Erythroblast (primary cell): ENCODE data around the gene TBC1D8.
"Not testable (repeated sequence)": the region's sequence is repeated elsewhere in the genome, so short reads cannot be mapped to it uniquely, and the experiment has no call there.

Experiments
- DNase-seq, 2 experiments: peaks; one replicate each; lab custom pipeline; 2025; lab: John Stamatoyannopoulos, UW
- GATA1 ChIP-seq: IDR thresholded peaks from 2 replicates; pipeline ENCODE4 v1.6.1; 2011; ENCODE audit warnings: low read depth, mild to moderate bottlenecking, control low read depth, low read length, moderate library complexity
- POLR2A ChIP-seq: IDR thresholded peaks from 2 replicates; pipeline ENCODE4 v1.6.1; 2011; ENCODE audit warnings: mild to moderate bottlenecking, low read length

Gene TBC1D8

DNA sequence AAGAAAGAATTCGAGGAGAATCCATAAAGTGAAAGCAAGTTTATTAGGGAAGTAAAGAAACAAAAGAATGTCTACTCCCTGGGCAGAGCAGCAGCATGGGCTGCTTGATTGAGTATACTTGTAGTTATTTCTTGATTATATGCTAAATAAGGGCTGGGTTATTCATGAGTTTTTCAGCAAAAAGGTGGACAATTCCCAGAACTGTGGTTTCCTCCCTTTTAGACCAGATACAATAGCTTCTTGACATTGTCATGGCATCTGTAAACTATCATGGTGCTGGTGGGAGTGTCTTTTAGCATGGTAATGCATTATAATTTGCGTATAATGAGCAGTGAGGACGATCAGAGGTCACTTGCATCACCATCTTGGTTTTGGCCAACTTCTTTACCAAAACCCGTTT lies 25.6 kb upstream of the TBC1D8 start:
- no peak for DNase-seq
- TF ChIP-seq GATA1 (no peak), POLR2A (no peak)

DNA sequence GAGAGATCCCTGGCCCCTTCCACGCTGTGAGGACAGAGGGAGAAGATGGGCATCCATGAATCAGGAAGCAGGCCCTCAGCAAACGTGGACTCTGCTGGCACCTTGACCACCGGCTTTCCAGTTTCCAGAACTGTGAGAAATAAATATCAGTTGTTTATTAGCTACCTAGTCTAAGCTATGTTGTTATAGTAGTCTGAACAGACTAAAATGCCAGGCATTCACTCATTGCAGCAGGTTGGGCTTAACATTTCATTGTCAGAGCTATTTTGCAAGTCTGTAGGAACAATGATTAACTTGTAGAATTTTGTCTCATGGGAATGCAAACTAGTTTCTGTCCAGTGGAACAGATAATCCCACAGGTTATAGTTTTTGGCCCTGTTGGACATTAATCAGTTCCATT lies 24.8 kb upstream of the TBC1D8 start:
- no peak for DNase-seq
- TF ChIP-seq POLR2A (no peak), GATA1 (no peak)

DNA sequence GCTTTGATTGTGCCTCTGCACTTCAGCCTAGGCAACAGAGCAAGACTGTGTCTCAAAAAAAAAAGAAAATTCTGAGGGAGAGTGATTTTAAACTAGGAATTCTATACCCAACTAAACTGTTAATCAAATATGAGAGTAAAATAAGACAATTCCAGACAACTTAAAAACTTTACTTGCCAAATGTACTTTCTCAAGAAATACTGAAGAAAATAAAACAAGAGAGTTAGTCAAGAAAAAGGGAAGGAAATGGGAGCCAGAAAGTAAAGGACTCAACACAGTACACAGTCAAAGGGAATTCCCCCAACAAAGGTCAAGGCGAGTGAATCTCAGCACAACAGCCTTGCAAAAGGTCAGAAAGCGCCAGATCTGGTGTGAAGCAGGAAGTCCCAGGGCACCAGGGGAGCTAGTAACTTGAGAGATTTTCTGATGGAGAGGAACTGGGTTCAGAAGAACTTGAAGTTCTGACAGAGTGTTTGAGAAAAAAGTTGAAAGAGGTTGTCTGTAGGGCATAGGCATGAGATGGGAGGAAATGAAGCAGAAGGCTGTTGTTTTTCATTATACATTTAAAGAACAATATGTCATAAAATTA lies 22.6 kb upstream of the TBC1D8 start:
- DNase-seq, result no peak
- TF ChIP-seq GATA1, result no peak
- TF ChIP-seq POLR2A, result no peak

DNA sequence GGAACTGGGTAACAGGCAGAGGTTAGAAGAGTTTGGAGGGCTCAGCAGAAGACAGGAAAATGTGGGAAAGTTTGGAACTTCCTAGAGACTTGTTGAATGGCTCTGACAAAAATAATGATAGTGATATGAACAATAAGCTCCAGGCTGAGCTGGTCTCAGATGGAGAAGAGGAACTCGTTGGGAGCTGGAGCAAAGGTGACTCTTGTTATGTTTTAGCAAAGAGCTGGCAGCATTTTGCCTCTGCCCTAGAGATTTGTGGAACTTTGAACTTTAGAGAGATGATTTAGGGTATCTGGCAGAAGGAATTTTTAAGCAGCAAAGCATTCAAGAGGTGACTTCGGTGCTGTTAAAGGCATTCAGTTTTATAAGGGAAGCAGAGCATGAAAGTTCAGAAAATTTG lies 18.6 kb upstream of the TBC1D8 start:
- not testable (repeated sequence) for DNase-seq

DNA sequence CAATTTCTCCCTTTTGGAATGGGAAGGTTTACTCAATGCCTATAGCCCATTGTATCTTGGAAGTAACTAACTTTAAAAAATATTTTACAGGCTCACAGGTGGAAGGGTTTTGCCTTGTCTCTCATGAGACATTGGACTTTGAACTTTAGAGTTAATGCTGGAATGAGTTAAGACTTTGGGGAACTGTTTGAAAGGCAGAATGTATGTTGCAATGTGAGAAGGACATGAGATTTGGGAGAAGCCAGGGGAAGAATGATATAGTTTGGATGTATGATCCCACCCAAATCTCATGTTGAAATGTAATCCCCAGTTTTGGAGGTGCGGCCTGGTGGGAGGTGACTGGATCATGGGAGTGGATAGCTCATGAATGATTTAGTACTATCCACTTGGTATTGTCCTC lies 17.5 kb upstream of the TBC1D8 start:
- TF ChIP-seq POLR2A (no peak), GATA1 (no peak)
- no peak for DNase-seq

DNA sequence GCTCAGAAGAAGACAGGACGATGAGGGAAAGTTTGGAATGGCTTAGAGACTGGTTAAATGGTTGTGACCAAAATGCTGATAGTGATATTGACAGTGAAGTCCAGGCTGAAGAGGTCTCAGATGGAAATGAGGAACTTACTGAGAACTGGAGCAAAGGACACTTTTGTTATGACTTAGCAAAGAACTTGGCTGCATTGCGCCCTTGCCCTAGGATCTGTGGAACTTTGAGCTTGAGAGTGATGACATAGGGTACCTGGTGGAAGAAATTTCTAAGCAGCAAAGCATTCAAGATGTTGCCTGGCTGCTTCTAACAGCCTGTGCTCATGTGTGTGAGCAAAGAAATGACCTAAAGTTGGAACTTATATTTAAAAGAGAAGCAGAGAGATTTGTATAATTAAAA lies 16.4 kb upstream of the TBC1D8 start:
- not testable (repeated sequence) for DNase-seq

DNA sequence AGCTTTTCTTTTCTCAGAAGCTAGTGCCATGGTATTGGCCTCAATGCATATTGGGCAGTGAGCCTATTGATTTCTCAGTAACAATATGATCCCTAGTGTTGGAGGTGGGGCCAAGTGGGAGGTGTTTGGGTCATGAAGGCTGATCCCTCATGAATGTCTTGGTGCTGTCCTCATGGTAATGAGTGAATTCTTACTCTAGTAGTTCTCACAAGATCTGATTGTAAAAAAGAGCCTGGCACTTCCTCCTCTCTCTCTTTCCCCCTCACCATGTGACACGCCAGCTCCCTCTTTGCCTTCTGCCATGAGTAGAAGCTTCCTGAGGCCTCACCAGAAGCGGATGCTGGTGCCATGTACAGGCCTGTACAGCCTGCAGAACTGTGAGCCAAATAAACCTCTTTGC lies 12.8 kb upstream of the TBC1D8 start:
- no peak for TF ChIP-seq POLR2A
- DNase-seq, result no peak

DNA sequence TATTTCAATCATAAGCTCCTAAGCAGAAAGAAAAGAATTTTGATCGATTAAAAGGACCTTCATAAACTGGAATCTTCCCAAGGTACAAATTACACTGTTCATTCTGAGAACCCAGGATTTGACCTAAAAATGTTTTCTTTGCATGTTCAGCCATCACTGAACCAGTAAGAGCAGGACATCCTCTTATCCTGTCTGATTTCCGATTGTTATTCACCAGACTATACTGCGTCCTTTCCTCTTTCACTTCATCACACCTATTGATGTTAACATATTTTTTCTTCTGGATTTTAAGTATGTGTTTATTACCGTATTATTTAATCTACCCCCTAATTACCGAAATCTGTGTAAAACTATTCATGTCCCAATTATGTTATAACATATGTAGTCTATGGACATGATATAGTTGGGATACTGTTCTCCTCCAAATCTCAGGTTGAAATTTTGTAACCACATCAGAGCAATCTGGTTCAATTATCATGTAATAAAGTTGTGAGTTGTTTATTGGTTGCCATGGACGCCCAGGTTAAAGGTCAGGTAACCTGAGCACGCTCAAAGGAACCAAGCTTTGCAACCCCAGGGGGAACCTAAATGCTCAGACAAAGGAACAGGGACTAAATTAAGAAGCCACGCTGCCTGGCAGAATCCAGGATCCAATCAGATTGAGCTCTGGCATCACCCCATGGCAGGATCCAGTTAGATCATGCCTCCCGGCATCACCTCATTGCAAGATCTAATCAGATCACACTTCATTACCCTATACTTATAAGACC lies 11.6 kb upstream of the TBC1D8 start:
- no peak for DNase-seq
- TF ChIP-seq POLR2A (no peak), GATA1 (no peak)

DNA sequence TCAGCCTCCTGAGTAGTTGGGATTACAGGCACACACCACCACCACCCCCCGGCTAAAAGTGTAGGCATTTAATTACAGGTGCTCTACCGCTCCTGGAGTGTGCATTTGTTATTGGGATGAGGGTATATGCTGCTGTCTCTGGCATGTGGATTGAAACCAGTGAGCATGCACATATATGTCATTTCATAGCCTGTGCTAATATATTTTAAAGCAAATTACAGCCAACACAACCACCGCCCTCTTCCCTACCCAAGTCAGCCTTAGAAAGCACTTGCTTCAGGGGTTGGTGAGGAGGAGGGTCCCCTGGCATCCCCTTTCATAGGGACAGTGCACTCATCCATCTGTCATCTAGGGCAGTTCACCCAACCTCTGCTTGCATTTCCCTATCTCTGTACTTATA lies 10.5 kb upstream of the TBC1D8 start:
- no peak for TF ChIP-seq GATA1
- no peak for TF ChIP-seq POLR2A
- DNase-seq, result no peak

DNA sequence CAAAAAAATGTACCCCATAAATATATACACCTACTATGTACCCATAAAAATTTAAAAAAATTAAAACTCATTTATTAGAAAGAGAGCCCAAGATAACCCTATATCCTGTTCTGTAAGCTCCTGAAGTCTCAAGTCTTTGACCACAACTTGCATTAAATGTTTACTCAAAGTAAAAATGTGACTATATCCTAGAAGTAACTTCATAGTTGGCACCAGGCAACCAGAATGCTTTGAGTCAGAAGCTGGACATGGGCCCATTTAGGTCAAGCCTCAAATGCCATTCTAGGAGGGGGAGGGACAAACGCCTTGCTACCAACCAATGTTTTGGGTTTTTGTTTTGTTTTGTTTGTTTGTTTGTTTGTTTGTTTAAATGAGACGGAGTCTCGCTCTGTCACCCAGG lies 9.3 kb upstream of the TBC1D8 start:
- no peak for DNase-seq

DNA sequence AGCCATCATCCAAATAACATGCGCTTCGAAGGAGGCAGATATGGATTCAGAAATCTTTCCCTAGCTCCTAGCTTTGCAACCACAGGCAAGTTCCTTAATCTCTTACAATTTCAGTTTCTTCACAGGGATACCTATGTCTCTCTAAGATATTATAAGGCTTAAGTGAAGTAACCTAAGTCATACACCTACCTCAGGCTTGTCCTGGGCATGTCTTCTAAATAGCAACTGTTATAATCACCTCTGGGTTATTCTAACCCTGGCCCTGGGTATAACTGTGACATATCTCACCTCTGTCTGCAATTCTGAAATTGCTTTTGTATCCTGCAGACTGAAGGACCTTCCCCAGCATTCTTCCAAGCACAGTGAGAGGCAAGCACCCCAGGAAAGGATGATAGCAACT lies 8.3 kb upstream of the TBC1D8 start:
- DNase-seq, result no peak
- TF ChIP-seq GATA1, result no peak
- TF ChIP-seq POLR2A, result no peak

More for the DNA sequence above, 9.3 kb upstream of the TBC1D8 start:
- TF ChIP-seq GATA1 (no peak), POLR2A (no peak)

DNA sequence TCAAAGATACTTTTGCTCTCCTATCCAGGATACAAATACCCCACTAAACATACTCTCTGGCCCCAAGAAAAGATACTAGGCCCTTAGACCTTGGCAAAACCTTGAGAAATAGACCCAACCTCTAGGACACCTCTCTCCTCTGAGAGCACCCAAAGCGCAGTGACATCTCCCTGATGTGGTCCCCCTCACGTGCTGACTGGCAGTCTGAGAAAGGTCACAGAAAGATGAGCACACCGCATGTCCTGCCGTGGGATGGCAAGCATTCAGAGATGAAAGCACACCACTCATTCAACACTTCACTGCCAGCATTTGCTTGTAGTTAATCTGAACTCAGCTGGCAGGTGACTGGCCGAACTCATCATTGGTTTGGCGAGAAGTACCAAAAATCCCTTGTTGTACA lies 6.1 kb upstream of the TBC1D8 start:
- DNase-seq, result no peak
- TF ChIP-seq POLR2A (no peak), GATA1 (no peak)

DNA sequence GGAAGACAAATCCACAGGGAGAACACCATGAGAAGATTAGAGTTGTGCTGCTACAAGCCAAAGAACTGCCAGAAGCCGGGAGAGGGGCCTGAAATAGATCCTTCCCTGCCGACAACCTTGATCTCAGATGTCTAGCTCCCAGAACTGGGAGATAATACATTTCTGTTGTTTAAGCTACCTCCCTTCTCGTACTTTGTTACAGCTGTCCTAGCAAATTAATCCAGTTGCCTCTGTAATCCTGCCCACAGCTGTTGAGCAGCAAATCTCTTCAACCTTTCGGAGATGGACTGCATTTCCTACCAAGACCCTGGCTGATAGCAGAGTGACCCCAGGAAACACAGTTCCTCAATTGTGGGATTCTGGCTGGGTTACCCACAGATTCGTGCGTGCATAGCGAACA lies 2.6 kb upstream of the TBC1D8 start:
- TF ChIP-seq GATA1 (no peak), POLR2A (no peak)
- DNase-seq, result no peak

DNA sequence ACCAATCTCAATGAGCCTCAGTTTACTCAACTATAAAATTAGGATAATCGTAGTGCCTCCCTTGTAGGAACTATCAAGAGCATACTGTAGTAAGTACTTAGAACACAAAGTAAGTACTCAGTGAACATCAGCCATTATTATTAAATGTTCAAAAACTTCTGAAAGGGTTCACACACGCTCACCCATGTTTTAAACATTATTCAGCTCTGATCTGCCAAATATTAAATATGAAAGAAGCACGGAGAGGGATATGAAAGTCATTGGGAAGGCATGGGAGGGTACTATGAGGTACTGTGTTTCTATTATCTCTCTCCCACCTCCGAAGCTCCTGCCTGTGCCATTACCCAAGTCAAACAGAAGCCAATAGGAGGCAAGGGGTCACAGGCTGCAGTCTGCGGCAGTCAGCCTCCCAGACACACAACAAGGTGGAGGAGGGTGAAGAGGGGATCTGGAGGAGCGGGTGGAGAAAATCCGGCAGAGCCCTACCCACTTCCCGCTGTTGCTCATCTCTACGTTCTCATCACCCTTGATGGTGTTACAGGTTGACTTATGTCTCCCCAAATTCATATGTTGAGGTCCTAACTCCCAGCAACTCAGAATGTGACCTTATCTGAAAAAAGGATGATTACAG lies 2.0 kb upstream of the TBC1D8 start:
- TF ChIP-seq POLR2A, result no peak
- no peak for TF ChIP-seq GATA1
- DNase-seq, result no peak
